Activated CD8-positive, alpha-beta memory T cell treated with anti-CD3 and anti-CD28 coated beads, Interleukin-2, amount 10 ng/mL, durations not matched to agents 7 days and 5 days (primary cell): ENCODE data around the gene L3MBTL2. TPM values are rescaled to one million over a fixed set of nuclear protein-coding genes. Genes with fewer than 3 reads are reported as not detected.

Experiments used
- ATAC-seq: fragments of 150-1000 bp; cut with Tn5 transposase; one replicate; pipeline ENCODE4 v1.10.0; 2021; ENCODE audit warnings: moderate library complexity
- CTCF ChIA-PET: fragments of 350-600 bp; sonication (Branson Sonifier 250); formaldehyde crosslinking; loops from one replicate; lab custom pipeline; 2021; ENCODE audit warnings: antibody characterized with exemption; lab: Charles Lee
- DNase-seq: peaks from one replicate; pipeline ENCODE4 v3.0.0-alpha.2; 2020
- H3K27ac Mint-ChIP-seq: one replicate; pipeline ENCODE4 v1.8.0; 2021; ENCODE audit warnings: mild to moderate bottlenecking, mixed read lengths
- H3K27me3 Mint-ChIP-seq: one replicate; pipeline ENCODE4 v1.8.0; 2021; ENCODE audit warnings: mixed read lengths
- H3K36me3 Mint-ChIP-seq: one replicate; pipeline ENCODE4 v1.8.0; 2021; ENCODE audit warnings: mild to moderate bottlenecking, mixed read lengths
- H3K4me1 Mint-ChIP-seq: one replicate; pipeline ENCODE4 v1.8.0; 2021; ENCODE audit warnings: mixed read lengths
- H3K4me3 Mint-ChIP-seq: one replicate; pipeline ENCODE4 v1.8.0; 2021; ENCODE audit warnings: mild to moderate bottlenecking, moderate library complexity, mixed read lengths
- H3K9me3 Mint-ChIP-seq: one replicate; pipeline ENCODE4 v1.8.0; 2022; ENCODE audit warnings: low read depth, mixed read lengths
- total RNA-seq, 2 experiments: library from RNA; stranded (reverse); gene quantifications; one replicate each; pipeline ENCODE4 v1.2.3, GENCODE V29; 2021

L3MBTL2 gene
- total RNA-seq, 2 experiments from 2014 or later: 36.6 to 43.4 TPM

DNA sequence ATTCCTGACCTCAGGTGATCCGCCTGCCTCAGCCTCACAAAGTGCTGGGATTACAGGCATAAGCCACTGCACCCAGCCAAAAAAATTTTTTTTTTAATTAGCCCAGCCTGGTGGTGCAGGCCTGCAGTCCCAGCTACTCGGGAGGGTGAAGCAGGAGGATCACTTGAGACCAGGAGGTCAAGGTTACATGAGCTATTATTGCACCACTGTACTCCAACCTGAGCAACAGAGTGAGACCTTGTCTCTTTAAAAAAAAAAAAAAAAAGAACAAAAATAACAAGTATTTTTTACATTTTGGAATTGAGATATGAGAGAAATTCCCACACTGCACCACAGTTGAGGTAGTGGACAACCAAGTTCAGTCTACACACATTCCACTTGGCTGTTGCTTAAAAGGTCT is 13.6 kb upstream of the L3MBTL2 start:
- Mint-ChIP-seq H3K9me3 (no peaks in the 10 kb centered on the region), H3K4me3 (no peak overlapping the region), H3K27ac (no peak overlapping the region), H3K36me3 (no peaks in the 10 kb centered on the region), H3K4me1 (peaks cover under 1% of the 10 kb centered on the region), H3K27me3 (peaks cover 10% of the 10 kb centered on the region)
- CTCF ChIA-PET: interaction anchor here (2.0 kb wide), 1 partner anchor 11 kb away, joined by 6 read pairs; no protein-coding TSS in a partner anchor
- ATAC-seq (no peak), DNase-seq (no peak)

DNA sequence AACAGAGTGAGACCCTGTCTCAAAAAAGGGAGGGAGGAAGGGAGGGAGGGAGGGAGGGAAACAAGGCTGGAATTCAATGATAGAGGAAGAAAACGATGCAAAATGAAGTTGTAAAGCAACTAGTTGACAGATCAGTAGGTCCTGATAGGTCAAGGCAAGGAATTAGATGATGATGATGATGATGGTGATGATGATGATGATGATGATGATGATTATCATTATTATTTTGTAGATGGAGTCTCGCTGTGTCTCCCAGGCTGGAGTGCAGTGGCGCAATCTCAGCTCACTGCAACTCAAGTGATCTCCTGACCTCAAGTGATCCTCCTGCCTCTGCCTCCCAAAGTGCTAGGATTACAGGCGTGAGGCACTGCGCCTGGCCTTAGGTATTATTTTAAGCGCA is 11.3 kb upstream of the L3MBTL2 start:
- ATAC-seq (no peak), DNase-seq (no peak)
- Mint-ChIP-seq H3K4me1 (peaks cover 13% of the 10 kb centered on the region), H3K9me3 (no peaks in the 10 kb centered on the region), H3K36me3 (no peaks in the 10 kb centered on the region), H3K27ac (no peak overlapping the region), H3K27me3 (peaks cover 13% of the 10 kb centered on the region), H3K4me3 (no peak overlapping the region)
- CTCF ChIA-PET: no interaction called here

DNA sequence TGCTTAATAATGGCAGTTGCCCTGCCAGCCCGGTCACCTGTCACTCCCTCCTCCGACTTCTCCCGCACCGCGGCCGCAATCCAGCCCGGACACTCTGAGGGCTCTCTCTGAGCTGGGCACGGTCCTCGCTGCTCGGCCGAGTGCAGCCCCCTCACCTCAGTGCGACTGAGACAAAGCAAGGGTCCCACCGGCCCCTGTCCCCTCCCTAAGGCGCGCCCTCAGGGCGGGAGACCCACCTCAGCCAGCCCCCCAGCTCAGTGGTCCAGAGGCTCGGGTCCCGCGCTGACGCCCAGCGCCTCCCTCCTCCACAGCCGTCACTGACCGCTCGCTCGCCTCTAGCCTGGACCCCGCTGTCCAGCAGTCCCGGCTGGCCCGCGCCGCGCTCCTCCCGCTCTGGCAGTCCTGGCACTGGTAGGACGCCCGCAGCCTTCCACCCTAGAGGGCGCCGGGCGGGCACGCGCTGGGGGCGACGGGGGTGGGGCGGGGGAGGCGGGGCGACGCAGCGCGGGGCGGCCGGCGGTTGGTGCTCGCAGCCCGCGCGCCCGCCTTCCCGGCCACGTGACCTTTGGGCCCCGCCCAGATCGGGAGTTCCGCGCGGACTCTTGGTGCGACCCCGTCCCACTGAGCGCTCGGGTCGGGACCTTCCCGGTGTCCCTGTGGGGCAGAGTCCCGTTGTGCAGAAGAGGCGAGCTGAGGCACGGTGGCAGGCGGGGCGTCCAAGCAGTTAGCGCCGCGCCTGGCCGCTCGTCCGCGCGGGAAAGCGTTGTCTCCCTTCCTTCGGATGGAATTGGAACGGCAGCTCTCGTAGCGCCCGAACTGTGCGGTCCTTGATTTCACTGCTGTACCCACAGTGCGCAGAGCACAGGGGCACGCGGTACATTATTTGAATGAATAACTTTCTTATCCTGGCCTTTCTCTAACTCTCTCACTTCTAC is 7.8 kb upstream of the L3MBTL2 start:
- H3K4me1 Mint-ChIP-seq: peaks cover 13% of the 10 kb centered on the region
- no peaks in the 10 kb centered on the region for H3K9me3 Mint-ChIP-seq
- H3K27me3 Mint-ChIP-seq: peaks cover 25% of the 10 kb centered on the region
- CTCF ChIA-PET: interaction anchor here (1.6 to 2.9 kb wide), 4 partner anchors 10 to 275 kb away, joined by 3 to 25 read pairs (median 10); no protein-coding TSS in a partner anchor
- DNase-seq (peak; percentile 84), ATAC-seq (peak; percentile 89)
- H3K27ac Mint-ChIP-seq: peak overlapping the region; percentile 39
- peak overlapping the region; percentile 82 for H3K4me3 Mint-ChIP-seq
- no peaks in the 10 kb centered on the region for H3K36me3 Mint-ChIP-seq

DNA sequence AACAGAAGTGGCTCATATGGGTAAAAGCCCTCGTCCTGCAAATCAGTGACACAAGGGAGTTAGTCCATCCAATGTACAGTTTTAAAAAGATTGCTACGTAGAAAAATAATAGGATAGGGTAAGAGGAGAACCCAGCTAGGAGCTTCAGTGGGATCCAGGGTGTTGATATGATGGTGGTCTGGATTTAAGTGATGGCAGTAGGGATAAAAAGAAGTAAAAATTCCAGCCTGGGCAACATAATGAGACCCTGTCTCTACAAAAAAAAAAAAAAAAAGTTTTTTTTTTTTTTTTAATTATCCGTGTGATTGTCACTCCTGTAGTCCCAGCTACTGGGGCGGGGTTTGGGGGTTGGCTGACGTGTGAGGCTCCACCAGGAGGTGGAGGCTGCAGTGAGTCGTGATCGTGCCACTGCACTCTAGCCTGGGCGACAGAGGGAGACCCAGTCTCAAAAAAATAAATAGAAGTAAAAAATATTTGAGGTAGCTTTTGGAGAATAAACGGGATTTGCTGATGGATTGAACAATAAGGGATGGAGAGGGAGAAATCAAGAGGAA is 7.0 kb upstream of the L3MBTL2 start:
- ATAC-seq: peak; percentile 59
- peaks cover 27% of the 10 kb centered on the region for H3K27me3 Mint-ChIP-seq
- H3K4me3 Mint-ChIP-seq: peak overlapping the region; percentile 82
- peak overlapping the region; percentile 39 for H3K27ac Mint-ChIP-seq
- CTCF ChIA-PET: interaction anchor here (1.2 to 2.9 kb wide), 5 partner anchors 9 to 275 kb away, joined by 3 to 25 read pairs (median 3); partner anchors contain the start of gene ZC3H7B
- no peaks in the 10 kb centered on the region for H3K9me3 Mint-ChIP-seq
- peaks cover 13% of the 10 kb centered on the region for H3K4me1 Mint-ChIP-seq
- DNase-seq: peak; percentile 75
- no peaks in the 10 kb centered on the region for H3K36me3 Mint-ChIP-seq

DNA sequence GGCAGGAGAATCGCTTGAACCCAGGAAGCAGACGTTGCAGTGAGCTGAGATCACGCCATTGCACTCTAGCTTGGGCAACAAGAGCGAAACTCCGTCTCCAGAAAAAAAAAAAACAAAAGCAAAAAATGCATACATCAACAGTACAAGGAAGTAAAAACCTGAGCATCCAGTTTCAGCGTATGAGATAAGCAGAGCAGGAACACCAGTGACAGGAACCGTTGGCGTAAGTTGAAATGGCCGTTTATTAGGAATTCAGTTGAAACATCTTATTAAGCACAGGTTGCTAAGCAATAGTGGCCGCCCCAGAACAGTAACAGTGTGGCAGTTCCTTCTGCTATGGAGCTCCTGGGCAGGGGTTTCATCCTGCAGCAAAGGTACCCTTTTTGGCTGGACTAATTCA is 4.0 kb upstream of the L3MBTL2 start:
- no peak for ATAC-seq
- Mint-ChIP-seq H3K27me3 (peaks cover 28% of the 10 kb centered on the region), H3K36me3 (peaks cover 1% of the 10 kb centered on the region), H3K4me1 (peaks cover 26% of the 10 kb centered on the region), H3K27ac (no peak overlapping the region), H3K9me3 (no peaks in the 10 kb centered on the region), H3K4me3 (no peak overlapping the region)
- DNase-seq: no peak
- CTCF ChIA-PET: interaction anchor here (0.9 kb wide), 1 partner anchor 278 kb away, joined by 3 read pairs; no protein-coding TSS in a partner anchor

DNA sequence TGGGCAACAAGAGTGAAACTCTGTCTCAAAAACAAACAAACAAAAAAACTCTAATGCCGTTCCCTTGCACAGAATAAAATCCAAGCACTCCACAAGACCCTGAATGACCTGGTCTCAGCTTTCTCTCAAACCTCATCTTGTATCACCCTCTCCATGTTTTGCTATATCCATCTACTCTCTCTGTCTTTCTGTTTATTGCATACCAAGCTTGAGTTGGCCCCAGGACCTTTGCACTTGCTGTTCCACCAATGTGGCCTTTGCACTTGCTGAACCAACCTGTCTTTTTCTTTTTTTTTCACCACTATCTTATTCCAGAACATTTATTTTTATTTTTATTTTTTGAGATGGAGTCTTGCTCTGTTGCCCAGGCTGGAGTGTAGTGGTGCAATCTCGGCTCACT is 2.0 kb upstream of the L3MBTL2 start:
- Mint-ChIP-seq H3K27ac (no peak overlapping the region), H3K27me3 (peaks cover 23% of the 10 kb centered on the region), H3K4me1 (peaks cover 28% of the 10 kb centered on the region), H3K9me3 (no peaks in the 10 kb centered on the region), H3K36me3 (peaks cover 4% of the 10 kb centered on the region), H3K4me3 (no peak overlapping the region)
- ATAC-seq (no peak), DNase-seq (no peak)
- CTCF ChIA-PET: interaction anchor here (0.9 kb wide), 1 partner anchor 129 kb away, joined by 3 read pairs; no protein-coding TSS in a partner anchor

DNA sequence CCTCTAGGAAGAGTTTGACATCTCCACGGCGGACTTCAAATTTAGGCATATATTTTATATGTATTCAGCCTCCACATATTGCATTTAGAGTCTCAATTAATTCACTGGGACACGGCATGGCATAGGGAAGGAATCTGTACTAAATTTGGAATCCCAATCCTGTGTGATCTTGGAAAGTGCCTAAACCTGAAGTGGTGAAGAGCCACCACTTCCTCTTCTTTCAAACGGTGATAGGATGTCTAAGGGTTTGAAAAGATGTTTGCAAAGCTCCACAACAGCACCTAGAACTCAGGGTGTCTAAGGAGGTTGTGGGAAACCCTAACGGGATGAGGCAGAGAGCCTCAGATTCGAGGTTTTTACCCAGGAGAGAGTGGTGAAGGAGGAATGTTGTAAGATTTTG is 1.0 kb upstream of the L3MBTL2 start:
- Mint-ChIP-seq H3K9me3 (no peaks in the 10 kb centered on the region), H3K27me3 (peaks cover 23% of the 10 kb centered on the region), H3K36me3 (peaks cover 4% of the 10 kb centered on the region), H3K4me3 (no peak overlapping the region), H3K27ac (no peak overlapping the region), H3K4me1 (peaks cover 25% of the 10 kb centered on the region)
- no peak for ATAC-seq
- DNase-seq: no peak
- CTCF ChIA-PET: no interaction called here

DNA sequence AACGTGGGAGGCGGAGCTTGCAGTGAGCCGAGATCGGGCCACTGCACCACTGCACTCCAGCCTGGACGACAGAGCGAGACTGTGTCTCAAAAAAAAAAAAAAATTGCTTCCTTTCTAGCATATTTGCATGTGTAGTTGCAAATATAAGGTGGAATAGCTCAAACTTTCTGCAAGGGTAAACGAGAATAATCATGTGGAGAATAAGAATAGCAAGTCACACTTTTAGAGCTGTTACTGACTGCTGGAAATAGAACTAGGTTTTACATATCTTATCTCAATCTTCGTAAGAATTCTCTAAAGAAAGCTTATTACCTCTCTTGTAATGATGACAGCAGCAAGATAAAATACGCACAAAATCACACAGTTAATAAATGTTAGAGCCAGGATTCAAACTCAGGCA is 1.6 kb downstream of the L3MBTL2 start:
- peaks cover 9% of the 10 kb centered on the region for H3K27me3 Mint-ChIP-seq
- CTCF ChIA-PET: interaction anchor here (1.1 to 3.1 kb wide), 4 partner anchors 9 to 255 kb away, joined by 3 to 15 read pairs (median 3); no protein-coding TSS in a partner anchor
- peak overlapping the region; percentile 18 for H3K27ac Mint-ChIP-seq
- DNase-seq: no peak
- peaks cover 27% of the 10 kb centered on the region for H3K4me1 Mint-ChIP-seq
- H3K36me3 Mint-ChIP-seq: peaks cover 14% of the 10 kb centered on the region
- H3K9me3 Mint-ChIP-seq: no peaks in the 10 kb centered on the region
- ATAC-seq: no peak
- H3K4me3 Mint-ChIP-seq: peak overlapping the region; percentile 58

DNA sequence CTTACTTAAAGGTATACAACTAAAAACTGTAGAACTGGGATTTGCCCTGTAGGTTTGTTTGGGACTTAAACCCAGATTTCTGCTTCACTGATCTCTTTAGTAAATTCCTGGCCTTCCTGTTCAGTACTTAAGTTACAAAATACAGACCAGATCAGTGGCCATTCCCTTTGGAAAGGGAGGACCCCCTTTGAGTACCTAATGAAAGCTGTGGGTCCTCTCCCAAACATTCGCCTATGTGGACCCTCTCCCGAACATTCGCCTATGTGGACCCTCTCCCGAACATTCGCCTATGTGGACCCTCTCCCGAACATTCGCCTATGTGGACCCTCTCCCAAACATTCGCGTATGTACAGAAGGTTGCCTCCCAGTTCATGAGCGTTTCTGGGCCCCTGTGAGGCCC is 10.3 kb downstream of the L3MBTL2 start:
- peak overlapping the region; percentile 52 for H3K4me3 Mint-ChIP-seq
- H3K27me3 Mint-ChIP-seq: no peaks in the 10 kb centered on the region
- peak overlapping the region; percentile 83 for H3K27ac Mint-ChIP-seq
- no peak for DNase-seq
- CTCF ChIA-PET: no interaction called here
- peaks cover 31% of the 10 kb centered on the region for H3K4me1 Mint-ChIP-seq
- ATAC-seq: no peak
- peaks cover 35% of the 10 kb centered on the region for H3K36me3 Mint-ChIP-seq
- no peaks in the 10 kb centered on the region for H3K9me3 Mint-ChIP-seq

DNA sequence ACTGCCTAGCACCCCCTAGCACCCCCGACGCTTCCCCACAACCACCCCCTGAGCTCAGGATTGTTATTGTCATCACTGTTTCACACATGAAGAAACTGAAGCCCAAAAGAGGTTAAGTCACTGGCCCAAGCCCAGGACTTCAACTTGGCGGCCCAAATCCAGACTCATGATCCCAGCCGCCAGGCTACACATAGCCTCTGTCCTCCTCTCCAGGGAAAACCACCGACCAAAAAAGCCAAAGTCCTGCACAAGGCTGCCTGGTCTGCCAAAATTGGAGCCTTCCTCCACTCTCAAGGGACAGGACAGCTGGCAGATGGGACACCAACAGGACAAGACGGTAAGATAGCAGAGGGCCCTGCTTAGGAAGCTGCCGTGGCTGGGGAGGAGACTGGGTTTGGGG is 10.8 kb downstream of the L3MBTL2 start:
- H3K4me1 Mint-ChIP-seq: peaks cover 30% of the 10 kb centered on the region
- peak overlapping the region; percentile 83 for H3K27ac Mint-ChIP-seq
- H3K4me3 Mint-ChIP-seq: peak overlapping the region; percentile 52
- H3K9me3 Mint-ChIP-seq: no peaks in the 10 kb centered on the region
- H3K36me3 Mint-ChIP-seq: peaks cover 32% of the 10 kb centered on the region
- CTCF ChIA-PET: interaction anchor here (2.8 kb wide), 1 partner anchor 22 kb away, joined by 22 read pairs; no protein-coding TSS in a partner anchor
- no peaks in the 10 kb centered on the region for H3K27me3 Mint-ChIP-seq
- ATAC-seq: no peak
- no peak for DNase-seq

DNA sequence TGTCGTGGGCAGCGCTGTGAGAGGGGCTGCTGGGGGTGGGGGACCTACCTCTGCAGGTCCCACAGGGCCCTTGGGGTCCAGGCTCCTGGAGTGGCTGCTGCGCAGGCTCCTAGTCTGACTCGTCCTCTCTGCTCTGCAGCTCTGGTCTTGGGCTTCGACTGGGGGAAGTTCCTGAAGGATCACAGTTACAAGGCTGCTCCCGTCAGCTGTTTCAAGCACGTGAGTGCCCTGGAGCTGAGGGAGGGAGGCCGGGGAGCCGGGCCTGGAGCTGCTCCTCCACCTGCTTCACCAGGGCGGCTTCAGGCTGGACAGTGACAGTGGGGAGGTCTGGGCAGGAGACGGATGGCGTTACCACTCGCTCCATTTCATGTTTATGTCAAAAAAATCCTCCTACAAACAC is 11.9 kb downstream of the L3MBTL2 start:
- Mint-ChIP-seq H3K36me3 (peaks cover 35% of the 10 kb centered on the region), H3K9me3 (no peaks in the 10 kb centered on the region), H3K4me3 (peak overlapping the region; percentile 52), H3K27ac (peak overlapping the region; percentile 83), H3K27me3 (no peaks in the 10 kb centered on the region), H3K4me1 (peaks cover 30% of the 10 kb centered on the region)
- ATAC-seq (no peak), DNase-seq (no peak)
- CTCF ChIA-PET: interaction anchor here (1.0 to 2.8 kb wide), 3 partner anchors 10 to 294 kb away, joined by 3 to 22 read pairs (median 6); no protein-coding TSS in a partner anchor

DNA sequence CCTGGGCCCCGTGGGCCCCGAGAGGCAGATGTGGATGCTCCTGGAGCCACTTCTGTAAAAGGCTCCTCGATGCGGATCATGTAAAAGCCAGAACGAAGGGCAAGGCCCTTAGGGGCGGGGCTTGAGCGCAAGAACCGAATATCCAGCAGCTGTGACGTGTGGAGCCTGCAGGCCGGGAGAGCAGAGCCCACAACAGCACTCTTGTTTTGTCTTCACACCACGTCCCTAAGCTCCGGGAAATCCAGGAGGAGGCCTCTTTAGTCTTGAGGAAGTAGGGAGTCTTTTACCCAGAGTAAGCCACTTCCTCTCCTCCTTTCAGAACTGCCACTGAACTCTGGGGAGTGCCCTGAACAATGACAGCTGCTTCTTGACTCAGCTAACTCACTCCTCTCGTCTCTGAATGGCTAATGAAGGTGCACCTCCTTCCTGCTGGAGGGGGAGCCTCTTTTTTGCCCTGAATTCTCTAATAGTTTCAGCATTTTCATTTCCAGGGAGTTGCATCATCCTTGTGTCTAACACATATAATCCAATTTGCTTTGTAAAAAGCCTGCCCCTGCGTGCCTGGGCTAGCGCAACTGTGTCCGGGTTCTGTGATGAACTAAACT is 12.5 kb downstream of the L3MBTL2 start:
- Mint-ChIP-seq H3K4me3 (peak overlapping the region; percentile 52), H3K27ac (peak overlapping the region; percentile 83), H3K4me1 (peaks cover 30% of the 10 kb centered on the region), H3K36me3 (peaks cover 33% of the 10 kb centered on the region), H3K27me3 (no peaks in the 10 kb centered on the region), H3K9me3 (no peaks in the 10 kb centered on the region)
- CTCF ChIA-PET: interaction anchor here (1.0 to 2.8 kb wide), 3 partner anchors 10 to 295 kb away, joined by 3 to 22 read pairs (median 6); no protein-coding TSS in a partner anchor
- peak; percentile 70 for DNase-seq
- ATAC-seq: peak; percentile 93
